HepG2 (cell line): Measurements from ENCODE around the gene PCDHB1. TPM values are rescaled to one million over a fixed set of nuclear protein-coding genes. Genes with fewer than 3 reads are reported as not detected.

Experiments
- ASH2L ChIP-seq: fragments of 300-600, 200-600 bp; sonication (generic); IDR thresholded peaks from 2 replicates; pipeline ENCODE4 v1.7.0; 2017; ENCODE audit warnings: low read depth, mild to moderate bottlenecking, moderate library complexity, mixed read lengths, low read length; ENCODE audit not compliant: insufficient read length
- ESRRA ChIP-seq: sonication (generic); formaldehyde crosslinking; IDR thresholded peaks from 2 replicates; pipeline ENCODE4 v1.5.1; 2020; ENCODE audit warnings: mild to moderate bottlenecking, low read depth, missing genetic modification reagents
- HMGA1 ChIP-seq: sonication (generic); formaldehyde crosslinking; conservative IDR thresholded peaks from 2 replicates; pipeline ENCODE4 v1.4.0; 2020; ENCODE audit warnings: missing genetic modification reagents
- HNRNPLL ChIP-seq: fragments of 200-400 bp; formaldehyde crosslinking; IDR thresholded peaks from 2 replicates; pipeline ENCODE4 v1.6.1; 2017; ENCODE audit warnings: mild to moderate bottlenecking, low read depth, low read length; ENCODE audit not compliant: poor library complexity, severe bottlenecking
- ONECUT2 ChIP-seq: sonication (generic); formaldehyde crosslinking; IDR thresholded peaks from 2 replicates; pipeline ENCODE4 v1.4.0; 2020; ENCODE audit warnings: missing genetic modification reagents
- PRDM10 ChIP-seq: sonication (generic); formaldehyde crosslinking; IDR thresholded peaks from 2 replicates; pipeline ENCODE4 v1.4.0; 2020; ENCODE audit warnings: low read depth, missing genetic modification reagents
- RAD51 ChIP-seq: fragments of 450-650 bp; IDR thresholded peaks from 2 replicates; pipeline ENCODE4 v1.6.1; 2016; ENCODE audit warnings: borderline replicate concordance
- ZBTB49 ChIP-seq: sonication (generic); formaldehyde crosslinking; IDR thresholded peaks from 2 replicates; pipeline ENCODE4 v1.4.0; 2020; ENCODE audit warnings: missing genetic modification reagents, borderline replicate concordance
- ZNF234 ChIP-seq: sonication (generic); formaldehyde crosslinking; conservative IDR thresholded peaks from 2 replicates; pipeline ENCODE4 v1.5.1; 2020; ENCODE audit warnings: mild to moderate bottlenecking, missing genetic modification reagents
- ZNF44 ChIP-seq: sonication (generic); formaldehyde crosslinking; IDR thresholded peaks from 2 replicates; pipeline ENCODE4 v1.5.1; 2020; ENCODE audit warnings: mild to moderate bottlenecking, missing genetic modification reagents
- ZNF501 ChIP-seq: sonication (generic); formaldehyde crosslinking; IDR thresholded peaks from 2 replicates; pipeline ENCODE4 v1.5.1; 2020; ENCODE audit warnings: mild to moderate bottlenecking, moderate library complexity, missing genetic modification reagents
- ZNF577 ChIP-seq: sonication (generic); formaldehyde crosslinking; IDR thresholded peaks from 2 replicates; pipeline ENCODE4 v1.4.0; 2020; ENCODE audit warnings: mild to moderate bottlenecking, low read depth, missing genetic modification reagents, borderline replicate concordance
- polyA plus RNA-seq, 8 experiments: library from polyadenylated mRNA; depleted of rRNA in 3 of 8; stranded (reverse) in 7 of 8; unstranded in 1 of 8; fragments of >200 nt; fragmentation: Illumina TruSeq in 4 of 8; extraction: Trizol in 4 of 8; gene quantifications; 2 replicates each; pipeline versions ENCODE4 v1.2.1 to v1.2.3, GENCODE V29; 2011 to 2016; ENCODE audit warnings: low read depth in 4 of 8, missing spikeins in 1 of 8, mixed read lengths in 1 of 8; ENCODE audit not compliant: insufficient read depth in 1 of 8
- total RNA-seq, 5 experiments: library from RNA; depleted of rRNA; stranded (reverse); fragments of >200 nt; fragmentation: Illumina TruSeq; extraction: Trizol; gene quantifications; 2 replicates each; pipeline ENCODE4 v1.2.3, GENCODE V29; 2016; ENCODE audit warnings: low read depth in 1 of 5
- TF ChIP-seq, protein P1 (sequence below): sonication (generic); formaldehyde crosslinking; IDR thresholded peaks from 2 replicates; pipeline ENCODE4 v1.4.0; 2020; ENCODE audit warnings: mild to moderate bottlenecking, missing genetic modification reagents
- TF ChIP-seq, protein P2 (sequence below): sonication (generic); formaldehyde crosslinking; IDR thresholded peaks from 2 replicates; pipeline ENCODE4 v1.5.0; 2020; ENCODE audit warnings: missing genetic modification reagents, mild to moderate bottlenecking, borderline replicate concordance

PCDHB1 gene
- total and polyA plus RNA-seq, 2 of the 13 experiments (the other 11 are each of a cell fraction or from before 2014, with no cell fraction given) = not detected

DNA sequence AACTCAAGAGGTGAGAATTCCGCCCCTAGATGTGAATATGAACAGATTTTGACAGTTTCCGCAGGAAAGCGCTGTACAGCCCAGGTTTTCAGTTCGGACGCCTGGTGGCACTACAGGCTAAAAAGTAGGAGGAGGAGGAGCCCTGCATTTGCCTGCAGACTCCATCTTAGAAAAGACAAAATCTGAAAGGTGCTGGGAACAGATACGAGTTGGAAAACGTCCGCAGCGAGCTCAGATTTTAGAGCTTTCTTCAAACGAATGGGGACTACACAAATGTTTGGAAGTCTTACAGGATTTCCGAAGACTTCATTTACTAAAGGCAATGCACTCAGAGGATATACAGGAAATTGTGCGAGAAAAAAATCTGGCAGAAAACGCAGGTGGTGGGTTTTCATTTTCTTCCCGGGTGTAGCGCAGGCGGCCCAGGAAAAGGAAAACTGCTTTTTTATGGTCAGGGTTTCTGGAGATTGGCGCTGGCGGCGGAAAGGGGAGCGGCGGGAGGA lies 33.4 kb downstream of the PCDHB1 start (continued):
- TF ChIP-seq, protein P1, sequence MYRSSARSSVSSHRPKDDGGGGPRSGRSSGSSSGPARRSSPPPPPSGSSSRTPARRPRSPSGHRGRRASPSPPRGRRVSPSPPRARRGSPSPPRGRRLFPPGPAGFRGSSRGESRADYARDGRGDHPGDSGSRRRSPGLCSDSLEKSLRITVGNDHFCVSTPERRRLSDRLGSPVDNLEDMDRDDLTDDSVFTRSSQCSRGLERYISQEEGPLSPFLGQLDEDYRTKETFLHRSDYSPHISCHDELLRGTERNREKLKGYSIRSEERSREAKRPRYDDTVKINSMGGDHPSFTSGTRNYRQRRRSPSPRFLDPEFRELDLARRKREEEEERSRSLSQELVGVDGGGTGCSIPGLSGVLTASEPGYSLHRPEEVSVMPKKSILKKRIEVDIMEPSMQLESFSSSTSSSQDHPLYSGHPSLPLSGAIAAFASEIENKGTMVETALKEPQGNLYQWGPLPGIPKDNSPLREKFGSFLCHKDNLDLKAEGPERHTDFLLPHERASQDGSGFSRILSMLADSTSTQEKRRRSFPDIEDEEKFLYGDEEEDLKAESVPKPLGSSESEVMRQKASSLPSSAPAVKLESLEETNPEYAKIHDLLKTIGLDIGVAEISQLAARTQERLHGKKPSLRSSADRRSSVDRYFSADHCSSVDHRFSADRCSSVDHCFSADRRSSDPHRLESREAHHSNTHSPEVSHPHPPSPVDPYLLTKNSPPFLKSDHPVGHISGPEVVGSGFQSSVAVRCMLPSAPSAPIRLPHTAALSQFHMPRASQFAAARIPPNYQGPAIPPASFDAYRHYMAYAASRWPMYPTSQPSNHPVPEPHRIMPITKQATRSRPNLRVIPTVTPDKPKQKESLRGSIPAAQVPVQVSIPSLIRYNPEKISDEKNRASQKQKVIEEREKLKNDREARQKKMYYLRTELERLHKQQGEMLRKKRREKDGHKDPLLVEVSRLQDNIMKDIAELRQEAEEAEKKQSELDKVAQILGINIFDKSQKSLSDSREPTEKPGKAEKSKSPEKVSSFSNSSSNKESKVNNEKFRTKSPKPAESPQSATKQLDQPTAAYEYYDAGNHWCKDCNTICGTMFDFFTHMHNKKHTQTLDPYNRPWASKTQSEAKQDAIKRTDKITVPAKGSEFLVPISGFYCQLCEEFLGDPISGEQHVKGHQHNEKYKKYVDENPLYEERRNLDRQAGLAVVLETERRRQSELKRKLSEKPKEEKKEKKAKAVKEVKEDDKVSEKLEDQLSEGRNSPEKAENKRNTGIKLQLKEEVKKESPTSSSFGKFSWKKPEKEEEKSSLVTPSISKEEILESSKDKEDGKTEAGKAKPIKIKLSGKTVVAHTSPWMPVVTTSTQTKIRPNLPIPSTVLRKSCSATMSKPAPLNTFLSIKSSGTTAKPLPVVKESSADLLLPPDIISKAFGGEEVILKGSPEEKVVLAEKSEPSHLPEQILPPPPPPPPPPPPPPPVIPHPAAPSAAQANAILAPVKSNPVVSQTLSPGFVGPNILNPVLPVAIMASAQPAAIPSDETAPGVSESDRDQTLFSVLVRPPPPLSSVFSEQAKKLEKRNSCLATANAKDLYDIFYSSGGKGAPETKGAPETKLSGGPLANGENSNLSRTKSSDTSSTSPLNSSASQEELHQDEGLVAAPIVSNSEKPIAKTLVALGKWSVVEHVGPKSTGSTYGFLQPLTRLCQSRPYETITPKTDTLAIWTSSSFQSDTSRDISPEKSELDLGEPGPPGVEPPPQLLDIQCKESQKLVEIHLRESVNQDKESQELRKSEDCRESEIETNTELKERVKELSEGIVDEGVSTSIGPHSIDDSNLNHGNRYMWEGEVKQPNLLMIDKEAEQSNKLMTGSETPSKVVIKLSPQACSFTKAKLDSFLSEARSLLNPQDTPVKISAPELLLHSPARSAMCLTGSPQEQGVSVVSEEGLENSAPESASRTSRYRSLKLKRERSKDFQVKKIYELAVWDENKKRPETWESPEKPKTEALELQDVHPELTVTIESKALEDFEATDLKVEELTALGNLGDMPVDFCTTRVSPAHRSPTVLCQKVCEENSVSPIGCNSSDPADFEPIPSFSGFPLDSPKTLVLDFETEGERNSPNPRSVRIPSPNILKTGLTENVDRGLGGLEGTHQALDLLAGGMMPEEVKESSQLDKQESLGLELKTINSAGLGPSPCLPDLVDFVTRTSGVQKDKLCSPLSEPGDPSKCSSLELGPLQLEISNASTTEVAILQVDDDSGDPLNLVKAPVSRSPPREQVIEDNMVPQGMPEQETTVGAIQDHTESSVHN (CRISPR knock-in tag) = no peak
- TF ChIP-seq ASH2L (peak; percentile 37), ONECUT2 (CRISPR knock-in tag) (no peak), PRDM10 (no peak), ZNF44 (no peak), ESRRA (CRISPR knock-in tag) (no peak), RAD51 (no peak), ZBTB49 (CRISPR knock-in tag) (no peak), ZNF577 (CRISPR knock-in tag) (no peak), HNRNPLL (no peak), HMGA1 (CRISPR knock-in tag) (no peak), ZNF234 (CRISPR knock-in tag) (no peak), ZNF501 (CRISPR knock-in tag) (peak; percentile 17; the same call in 1 of the 2 replicates)
- TF ChIP-seq, protein P2, sequence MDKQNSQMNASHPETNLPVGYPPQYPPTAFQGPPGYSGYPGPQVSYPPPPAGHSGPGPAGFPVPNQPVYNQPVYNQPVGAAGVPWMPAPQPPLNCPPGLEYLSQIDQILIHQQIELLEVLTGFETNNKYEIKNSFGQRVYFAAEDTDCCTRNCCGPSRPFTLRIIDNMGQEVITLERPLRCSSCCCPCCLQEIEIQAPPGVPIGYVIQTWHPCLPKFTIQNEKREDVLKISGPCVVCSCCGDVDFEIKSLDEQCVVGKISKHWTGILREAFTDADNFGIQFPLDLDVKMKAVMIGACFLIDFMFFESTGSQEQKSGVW (CRISPR knock-in tag) = no peak
